Measurements from ENCODE around the gene FAF2.
"Not testable (repeated sequence)": the region's sequence is repeated elsewhere in the genome, so short reads cannot be mapped to it uniquely, and the experiment has no call there.

Gene FAF2

GRCh38 chr5:176420086-176420485, 28.1 kb upstream of the FAF2 start:
- no peak for DNase-seq

GRCh38 chr5:176420972-176421544, 27.1 kb upstream of the FAF2 start:
- DNase-seq: no peak

- DNase-seq: no peak
These were observed 24.0 kb upstream of the FAF2 start for GRCh38 chr5:176424181-176424580.

- DNase-seq: no peak
These were observed 23.0 kb upstream of the FAF2 start for GRCh38 chr5:176425138-176425537.

GRCh38 chr5:176425791-176426190, 22.4 kb upstream of the FAF2 start:
- DNase-seq: no peak

- no peak for DNase-seq
These were observed 21.3 kb upstream of the FAF2 start for GRCh38 chr5:176426876-176427275.

GRCh38 chr5:176427971-176428370, 20.2 kb upstream of the FAF2 start:
- DNase-seq: no peak

- DNase-seq: no peak
These were observed 18.2 kb upstream of the FAF2 start for GRCh38 chr5:176429972-176430371.

- no peak for DNase-seq
These were observed 15.5 kb upstream of the FAF2 start for GRCh38 chr5:176432707-176433106.

GRCh38 chr5:176436656-176437055, 11.5 kb upstream of the FAF2 start:
- no peak for DNase-seq

- no peak for DNase-seq
These were observed 9.0 kb upstream of the FAF2 start for GRCh38 chr5:176438959-176439757.

GRCh38 chr5:176440927-176441706, 7.1 kb upstream of the FAF2 start:
- DNase-seq: no peak

- DNase-seq: no peak
These were observed 6.3 kb upstream of the FAF2 start for GRCh38 chr5:176441921-176442323.

GRCh38 chr5:176442911-176443310, 5.3 kb upstream of the FAF2 start:
- not testable (repeated sequence) for DNase-seq

GRCh38 chr5:176444742-176445141, 3.4 kb upstream of the FAF2 start:
- DNase-seq: no peak

- no peak for DNase-seq
These were observed 2.0 kb upstream of the FAF2 start for GRCh38 chr5:176446028-176446665.

GRCh38 chr5:176446884-176447590, 1.1 kb upstream of the FAF2 start:
- no peak for DNase-seq

- DNase-seq: no peak
These were observed 601 bp upstream of the FAF2 start for GRCh38 chr5:176447591-176447977.

- DNase-seq: no peak
These were observed 1.9 kb downstream of the FAF2 start for GRCh38 chr5:176450077-176450476.

- DNase-seq: no peak
These were observed 6.7 kb downstream of the FAF2 start for GRCh38 chr5:176454724-176455394.

- DNase-seq: no peak
These were observed 10.8 kb downstream of the FAF2 start for GRCh38 chr5:176458904-176459561.

GRCh38 chr5:176461349-176461748, 13.2 kb downstream of the FAF2 start:
- DNase-seq: no peak
